Measurements from ENCODE around the gene FCAR.
"Not testable (repeated sequence)": the region's sequence is repeated elsewhere in the genome, so short reads cannot be mapped to it uniquely, and the experiment has no call there.

Gene FCAR

DNA sequence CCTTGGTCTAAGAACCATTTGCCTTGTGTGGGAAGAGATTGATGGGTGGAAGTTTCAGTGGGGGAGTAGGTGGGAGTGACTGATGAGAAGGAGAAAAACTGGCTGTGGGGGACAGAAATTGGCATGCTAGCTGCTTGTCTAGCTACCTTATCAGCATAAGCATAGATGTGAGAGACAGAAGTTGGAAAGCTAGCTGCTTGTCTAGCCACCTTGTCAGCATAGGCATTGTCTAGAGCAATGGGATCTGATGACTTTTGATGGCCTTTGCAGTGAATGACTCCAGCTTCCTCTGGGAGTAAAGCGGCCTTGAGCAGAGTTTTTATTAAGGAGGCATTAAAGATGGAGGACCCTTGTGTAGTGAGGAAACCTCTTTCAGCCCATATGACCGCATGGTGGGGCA is 22.0 kb downstream of the FCAR start:
- no peak for DNase-seq

DNA sequence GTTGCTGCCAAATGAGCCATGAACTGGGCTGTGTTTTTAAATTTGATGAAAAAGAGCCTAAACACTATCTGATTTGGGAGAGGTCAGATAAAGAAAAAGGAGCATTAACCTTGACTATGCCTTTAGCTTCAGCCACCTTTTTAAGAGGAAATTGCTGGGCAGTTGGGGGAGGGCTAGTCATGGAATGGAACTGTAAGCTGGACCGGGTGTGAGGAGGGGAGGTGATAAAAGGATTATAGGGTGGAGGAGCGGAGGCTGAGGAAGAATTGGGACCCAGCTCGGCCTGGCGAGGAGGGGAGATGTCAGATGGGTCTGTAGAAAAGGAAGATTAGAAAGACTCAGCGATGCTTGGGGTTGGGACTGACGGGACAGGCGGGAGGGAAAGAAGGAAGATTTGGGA is 24.6 kb downstream of the FCAR start:
- not testable (repeated sequence) for DNase-seq

DNA sequence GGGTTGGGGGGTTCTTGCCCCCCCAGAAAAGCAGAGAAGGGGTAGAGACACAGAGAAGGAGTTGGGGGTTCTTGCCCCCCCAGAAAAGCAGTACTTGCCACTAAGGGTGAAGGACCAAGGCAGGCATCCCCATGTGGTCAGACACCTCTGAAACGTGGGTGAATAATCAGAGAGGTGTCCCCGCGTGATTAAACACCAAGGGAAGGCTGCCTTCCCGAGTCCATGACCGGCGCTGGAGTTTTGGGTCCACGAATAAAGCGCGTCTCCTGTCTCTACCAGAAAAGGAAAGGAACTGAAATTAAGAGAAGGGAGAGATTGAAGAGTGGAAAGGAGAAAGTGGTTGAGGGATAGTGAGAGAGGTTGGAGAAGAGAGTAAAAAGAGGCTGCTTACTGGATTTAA is 25.6 kb downstream of the FCAR start:
- not testable (repeated sequence) for DNase-seq

DNA sequence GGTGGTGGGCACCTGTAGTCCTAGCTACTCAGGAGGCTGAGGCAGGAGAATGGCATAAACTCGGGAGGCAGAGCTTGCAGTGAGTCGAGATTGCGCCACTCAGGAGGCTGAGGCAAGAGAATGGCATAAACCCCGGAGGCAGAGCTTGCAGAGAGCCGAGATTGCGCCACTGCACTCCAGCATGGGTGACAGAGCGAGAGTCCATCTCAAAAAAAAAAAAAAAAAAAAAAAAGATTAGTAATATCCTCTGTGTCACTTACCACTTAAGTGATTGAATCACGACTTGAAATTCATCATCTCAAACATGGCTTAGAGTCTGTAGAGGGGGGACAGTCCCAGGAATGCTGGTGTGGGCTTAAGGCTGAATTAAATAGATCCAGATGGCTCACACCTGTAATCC is 27.1 kb downstream of the FCAR start:
- DNase-seq = not testable (repeated sequence)

DNA sequence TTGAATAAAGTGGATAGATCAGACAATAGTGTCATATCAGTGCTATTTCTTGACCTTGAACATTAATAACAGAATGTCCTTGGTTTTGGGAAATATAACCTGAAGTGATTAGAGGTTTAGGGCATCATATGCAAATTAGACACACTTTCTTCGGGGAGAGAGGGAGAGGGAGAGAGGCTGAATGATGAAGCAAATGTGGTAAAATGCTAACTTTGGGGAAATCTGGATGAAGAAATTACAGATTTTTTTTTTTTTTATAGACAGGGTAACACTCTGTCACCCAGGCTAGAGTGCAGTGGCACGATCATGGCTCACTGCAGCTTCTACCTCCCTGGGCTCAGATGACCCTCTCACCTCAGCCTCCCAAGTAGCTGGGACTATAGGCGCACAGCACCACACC is 28.0 kb downstream of the FCAR start:
- DNase-seq = no peak

DNA sequence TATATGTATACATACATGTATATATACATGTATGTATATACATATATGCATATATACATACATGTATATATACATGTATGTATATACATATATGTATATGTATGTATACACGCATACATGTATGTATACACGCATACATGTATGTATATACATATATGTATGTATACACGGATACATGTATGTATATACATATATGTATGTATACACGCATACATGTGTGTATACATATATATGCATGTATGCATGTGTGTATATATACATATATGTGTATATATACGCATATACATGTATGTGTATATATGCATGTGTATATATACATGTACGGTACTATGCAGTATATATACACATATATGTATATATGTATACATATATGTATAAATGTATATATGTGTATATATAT is 29.3 kb downstream of the FCAR start:
- DNase-seq = no peak

DNA sequence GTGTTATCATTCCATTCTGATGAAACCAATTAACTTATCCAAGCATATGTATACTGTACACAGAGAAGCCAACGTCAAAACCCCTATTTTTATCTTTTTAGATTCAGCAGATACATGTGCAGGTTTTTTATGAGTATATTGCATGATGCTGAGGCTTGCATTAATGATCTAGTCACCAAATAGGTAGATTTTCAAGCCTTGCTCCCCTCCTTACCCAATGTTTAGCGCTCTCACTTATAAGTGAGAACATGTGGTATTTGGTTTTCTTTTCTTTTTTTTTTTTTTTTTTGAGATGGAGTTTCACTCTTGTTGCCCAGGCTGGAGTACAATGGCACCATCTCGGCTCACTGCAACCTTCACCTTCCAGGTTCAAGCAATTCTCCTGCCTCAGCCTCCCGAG is 30.2 kb downstream of the FCAR start:
- not testable (repeated sequence) for DNase-seq

DNA sequence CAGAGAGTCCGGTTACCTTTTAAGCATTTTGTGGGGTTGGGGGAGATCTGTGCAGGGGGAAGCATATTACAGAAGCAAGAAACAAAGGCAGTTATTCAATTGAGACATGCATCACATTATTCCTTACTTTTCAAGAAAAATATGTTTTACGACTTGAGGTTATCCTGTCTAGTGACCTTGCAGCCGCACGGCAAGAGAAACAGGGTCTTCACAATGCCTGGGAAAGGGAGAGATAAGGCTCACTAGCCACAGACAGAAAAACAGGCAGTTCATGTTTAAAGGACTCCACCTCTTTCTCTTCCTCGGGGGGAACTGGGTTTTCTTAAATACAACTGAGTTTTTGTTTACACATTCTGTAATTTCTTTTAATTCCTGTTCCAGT is 31.4 kb downstream of the FCAR start:
- no peak for DNase-seq

DNA sequence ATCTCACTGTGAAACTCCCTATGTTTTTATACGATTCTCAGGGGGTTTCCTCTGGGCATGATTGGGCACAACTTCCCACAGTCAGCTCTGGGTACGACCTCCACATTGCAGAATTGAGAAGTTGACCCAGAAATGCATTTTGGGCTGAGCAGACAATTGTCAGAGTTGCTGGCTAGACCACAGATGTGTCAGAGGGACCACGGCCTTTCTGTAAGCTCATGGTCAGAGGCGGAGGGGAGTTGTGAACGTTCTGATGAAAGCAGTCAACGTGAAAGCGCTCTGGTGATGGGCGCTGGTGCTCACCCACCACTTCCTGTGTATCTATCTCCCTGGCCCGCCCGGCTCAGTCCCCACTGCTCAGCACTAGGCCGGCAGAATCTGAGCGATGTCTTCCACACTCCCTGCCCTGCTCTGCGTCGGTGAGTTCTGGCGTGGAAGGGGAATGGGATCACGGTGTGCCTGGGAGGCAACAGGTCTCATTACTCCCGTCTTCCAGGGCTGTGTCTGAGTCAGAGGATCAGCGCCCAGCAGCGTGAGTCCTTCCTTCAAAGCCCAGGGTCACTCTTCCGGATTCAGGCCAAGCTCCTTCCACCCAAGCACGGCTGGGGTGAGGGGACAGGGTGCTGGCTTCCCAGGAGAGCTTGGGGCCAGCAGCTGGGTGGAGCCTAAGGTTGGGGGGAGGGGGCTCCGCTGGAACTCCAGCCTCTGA is 31.9 kb downstream of the FCAR start, which contains the start of gene NCR1:
NCR1 (plus strand) TSS at position 346 of the 709 bp plus-strand sequence; CDS start at position 386, 40 bp downstream.
- no peak for DNase-seq

DNA sequence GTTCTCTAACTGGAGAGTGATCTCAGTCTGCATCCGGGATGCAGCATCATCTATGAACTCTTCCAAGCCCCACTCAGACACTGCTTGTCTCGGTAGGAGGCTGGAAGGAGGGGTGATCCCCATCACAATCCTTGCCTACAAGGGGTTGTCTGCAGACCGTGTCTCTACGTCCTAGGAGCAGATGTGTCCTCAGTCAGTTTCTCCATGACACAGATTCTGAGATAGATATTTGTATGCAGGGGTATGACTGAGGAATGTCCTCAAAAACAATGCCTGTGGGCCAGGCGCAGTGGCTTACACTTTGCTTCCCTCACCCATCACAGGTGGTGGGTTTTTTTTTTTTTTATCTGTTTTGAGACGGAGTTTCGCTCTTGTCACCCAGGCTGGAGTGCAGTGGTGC is 32.8 kb downstream of the FCAR start:
- DNase-seq = no peak

DNA sequence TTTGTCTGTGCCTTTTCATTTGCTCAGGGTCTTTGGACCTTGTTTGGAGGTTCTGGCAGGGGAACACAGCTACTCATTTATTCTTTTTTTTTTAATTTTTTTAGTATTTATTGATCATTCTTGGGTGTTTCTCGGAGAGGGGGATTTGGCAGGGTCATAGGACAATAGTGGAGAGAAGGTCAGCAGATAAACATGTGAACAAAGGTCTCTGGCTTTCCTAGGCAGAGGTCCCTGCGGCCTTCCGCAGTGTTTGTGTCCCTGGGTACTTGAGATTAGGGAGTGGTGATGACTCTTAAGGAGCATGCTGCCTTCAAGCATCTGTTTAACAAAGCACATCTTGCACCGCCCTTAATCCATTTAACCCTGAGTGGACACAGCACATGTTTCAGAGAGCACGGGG is 33.9 kb downstream of the FCAR start:
- DNase-seq = not testable (repeated sequence)

DNA sequence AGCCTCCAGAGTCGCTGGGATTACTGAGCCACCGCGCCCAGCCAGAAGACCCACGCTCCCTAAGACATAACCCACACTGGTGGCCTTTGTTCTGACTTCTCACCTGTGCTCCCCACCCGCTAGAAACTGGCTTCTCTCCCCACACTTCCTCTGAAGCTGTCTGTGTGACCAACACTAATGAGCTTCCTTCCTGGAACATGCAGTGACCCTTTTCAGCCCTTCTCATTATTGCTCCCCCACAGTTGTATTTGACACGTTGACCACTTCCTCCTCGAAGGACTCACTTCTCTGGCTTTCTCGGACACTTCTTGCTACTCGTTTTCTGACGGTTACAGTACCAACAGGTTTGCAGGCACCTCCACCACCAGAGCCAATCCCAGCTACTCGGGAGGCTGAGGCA is 42.8 kb downstream of the FCAR start:
- no peak for DNase-seq

DNA sequence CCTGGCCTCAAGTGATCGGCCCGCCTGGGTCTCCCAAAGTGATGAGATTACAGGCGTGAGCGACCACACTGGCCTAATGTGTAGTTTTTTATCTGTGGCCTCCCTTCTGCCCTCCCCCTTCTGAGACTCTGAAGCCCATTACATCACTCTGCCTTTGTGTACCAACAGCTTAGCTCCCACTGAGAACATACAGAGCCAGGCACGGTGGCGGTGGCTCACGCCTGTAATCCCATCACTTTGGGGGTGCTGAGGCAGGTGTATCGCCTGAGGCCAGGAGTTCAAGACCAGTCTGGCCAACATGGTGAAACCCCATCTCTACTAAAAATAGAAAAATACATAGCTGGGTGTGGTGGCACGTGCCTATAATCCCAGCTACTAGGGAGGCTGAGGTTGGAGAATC is 44.5 kb downstream of the FCAR start:
- no peak for DNase-seq

DNA sequence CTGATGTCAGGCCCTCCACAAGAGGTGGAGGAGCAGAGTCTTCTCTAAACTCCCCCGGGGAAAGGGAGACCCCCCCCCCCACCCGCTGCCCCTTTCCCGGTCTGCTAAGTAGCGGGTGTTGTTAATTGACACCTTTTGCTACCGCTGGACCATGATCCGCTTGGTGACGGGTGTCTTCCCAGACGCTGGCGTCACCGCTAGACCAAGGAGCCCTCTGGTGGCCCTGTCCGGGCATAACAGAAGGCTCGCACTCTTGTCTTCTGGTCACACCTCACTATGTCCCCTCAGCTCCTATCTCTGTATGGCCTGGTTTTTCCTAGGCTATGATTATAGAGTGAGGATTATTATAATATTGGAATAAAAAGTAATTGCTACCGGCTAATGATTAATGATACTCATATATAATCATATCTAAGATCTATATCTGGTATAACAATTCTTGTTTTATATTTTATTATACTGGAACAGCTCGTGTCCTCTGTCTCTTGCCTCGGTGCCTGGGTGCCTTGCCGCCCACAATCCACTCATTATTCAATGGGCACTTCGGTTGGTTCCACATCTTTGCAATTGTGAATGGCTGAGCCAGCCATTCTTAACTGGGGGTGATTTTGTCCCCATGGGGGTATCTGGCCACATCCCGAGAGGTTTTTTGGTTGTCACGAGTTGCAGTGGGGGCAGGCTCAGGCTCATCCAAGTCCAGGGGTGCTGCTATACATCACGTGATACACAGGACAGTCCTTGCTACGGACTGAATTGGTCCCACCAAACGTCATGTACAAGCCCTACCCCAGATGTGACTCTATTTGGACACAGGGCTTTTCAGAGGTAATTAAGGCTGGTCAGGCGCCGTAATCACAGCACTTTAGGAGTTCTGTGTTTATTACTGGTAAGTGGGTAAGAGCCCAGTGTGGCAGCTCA is 45.9 kb downstream of the FCAR start:
- DNase-seq = not testable (repeated sequence)

DNA sequence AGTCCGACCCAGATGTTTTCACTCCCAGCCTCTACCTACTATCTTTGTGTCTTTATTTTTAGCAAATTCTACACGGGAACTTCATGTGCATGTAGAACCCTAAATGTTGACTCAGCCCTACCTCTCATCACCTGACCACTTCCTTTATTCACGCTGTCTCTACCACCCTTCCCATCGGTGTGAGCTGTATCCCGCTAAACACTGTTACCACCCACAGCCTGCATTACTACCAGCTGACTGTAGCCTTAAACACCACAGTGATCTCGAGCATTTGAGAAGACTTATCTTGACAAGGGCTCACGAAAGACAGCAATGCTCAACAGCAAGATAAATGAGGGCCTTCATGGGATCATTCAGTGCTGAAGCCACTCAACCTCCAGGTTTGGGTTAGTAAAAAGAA is 47.0 kb downstream of the FCAR start:
- DNase-seq = no peak

DNA sequence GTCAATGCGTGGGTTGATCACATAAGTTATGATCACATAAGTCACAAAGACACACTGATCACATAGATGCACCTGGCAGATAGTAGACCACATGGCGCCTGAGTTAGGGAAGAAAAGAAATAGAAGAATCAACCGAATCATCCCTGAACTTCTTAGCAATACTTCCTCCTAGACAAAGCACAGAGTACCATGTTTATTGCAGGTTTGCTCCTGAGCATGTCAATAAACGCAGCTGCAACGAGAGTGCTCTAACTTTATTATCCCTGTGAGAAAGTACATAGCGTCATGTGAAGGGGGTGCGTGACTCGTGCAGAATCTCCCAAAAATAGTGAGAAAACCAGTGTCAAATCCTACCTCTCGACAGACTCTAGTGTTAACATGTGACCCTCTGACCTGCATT is 49.2 kb downstream of the FCAR start:
- DNase-seq = no peak

DNA sequence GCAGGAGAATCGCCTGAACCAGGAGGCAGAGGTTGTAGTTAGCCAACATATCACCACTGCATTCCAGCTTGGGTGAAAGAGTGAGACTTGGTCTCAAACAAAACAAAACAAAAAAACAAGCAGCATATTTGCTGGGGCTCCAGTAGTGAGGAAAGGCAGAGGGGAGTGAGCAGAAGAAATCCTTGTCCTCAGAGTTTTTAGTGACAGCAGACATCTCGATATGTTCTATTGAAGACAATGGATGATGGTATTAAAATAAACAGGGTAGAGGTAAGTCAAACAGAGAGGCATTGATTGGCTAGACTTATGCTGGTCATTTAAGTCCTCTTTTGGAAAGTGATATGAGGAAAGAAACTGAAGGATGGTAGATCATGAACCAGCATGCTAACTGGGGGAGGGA is 54.3 kb downstream of the FCAR start:
- DNase-seq = no peak

DNA sequence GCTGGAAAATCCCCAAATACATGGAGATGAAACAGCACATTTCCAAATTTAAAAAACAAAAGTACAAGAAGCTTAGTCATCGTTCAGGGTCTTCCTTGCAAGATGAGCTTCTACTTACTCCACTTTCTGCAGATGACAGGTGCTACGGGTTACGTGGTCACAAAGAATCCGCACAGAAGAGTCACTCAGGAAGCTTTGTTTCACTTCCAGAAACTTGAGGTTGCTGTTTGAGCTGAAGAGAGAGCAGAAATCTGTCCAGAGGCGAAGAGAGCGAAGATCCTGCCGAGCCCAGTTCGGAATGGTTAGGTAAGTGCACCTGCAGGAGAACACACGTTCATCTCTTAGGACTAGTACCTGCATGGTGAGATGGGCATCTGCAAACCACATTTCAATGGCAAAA is 63.9 kb downstream of the FCAR start:
- DNase-seq = no peak

DNA sequence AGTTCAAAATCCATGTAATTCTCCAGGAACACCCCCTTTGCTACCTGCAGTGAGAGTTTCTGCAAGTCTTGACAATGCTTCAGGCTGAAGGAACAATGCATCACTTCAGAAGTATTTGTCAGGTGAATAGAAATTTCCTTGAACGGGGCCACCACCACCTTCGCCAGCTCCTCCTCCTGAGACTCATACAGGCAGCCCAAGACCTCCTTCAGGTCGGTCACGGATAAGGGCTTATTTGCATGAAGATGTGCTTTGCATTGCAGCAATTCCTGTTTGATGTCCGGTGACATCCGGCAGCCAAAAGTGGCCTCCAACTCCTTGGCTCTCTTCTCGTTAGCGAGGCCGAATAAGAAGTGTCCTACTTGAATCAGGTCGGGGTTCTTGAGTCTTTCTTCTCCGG is 64.9 kb downstream of the FCAR start:
- no peak for DNase-seq

DNA sequence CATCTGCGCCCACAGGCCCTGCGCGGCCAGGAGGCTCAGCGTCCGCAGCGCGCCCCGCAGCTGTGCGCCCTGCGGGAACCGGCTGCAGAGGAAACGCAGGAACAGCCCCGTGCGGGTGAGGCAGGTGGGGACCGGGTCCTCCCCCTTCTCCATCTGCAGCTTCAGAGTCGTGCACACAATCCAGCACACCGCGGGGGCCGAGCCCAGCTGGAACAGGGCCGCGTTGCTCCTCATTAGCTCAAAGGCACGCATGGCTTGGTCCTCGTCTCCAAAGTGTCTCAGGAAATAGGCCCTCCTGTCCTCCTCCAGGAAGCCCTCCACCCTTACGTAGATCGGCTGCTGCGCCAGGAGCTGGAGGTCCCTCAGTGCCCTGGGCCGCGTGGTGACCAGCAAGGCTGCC is 65.5 kb downstream of the FCAR start:
- not testable (repeated sequence) for DNase-seq

Data from NCI-H1417 (cell line).